GM23248 (cell line): ENCODE measurements around the gene AGBL5.

Experiments
- EZH2 ChIP-seq: fragments of 200-600 bp; sonication (generic); IDR thresholded peaks from 2 replicates; pipeline ENCODE4 v1.6.1; 2018; ENCODE audit warnings: antibody characterized with exemption, mild to moderate bottlenecking; ENCODE audit not compliant: insufficient read depth, poor library complexity, severe bottlenecking
- EZH2phosphoT487 ChIP-seq: fragments of 200-600 bp; sonication (generic); IDR thresholded peaks from 2 replicates; pipeline ENCODE4 v1.6.1; 2018; ENCODE audit warnings: antibody characterized with exemption, moderate library complexity, mild to moderate bottlenecking, low read depth; ENCODE audit not compliant: insufficient read depth

DNA sequence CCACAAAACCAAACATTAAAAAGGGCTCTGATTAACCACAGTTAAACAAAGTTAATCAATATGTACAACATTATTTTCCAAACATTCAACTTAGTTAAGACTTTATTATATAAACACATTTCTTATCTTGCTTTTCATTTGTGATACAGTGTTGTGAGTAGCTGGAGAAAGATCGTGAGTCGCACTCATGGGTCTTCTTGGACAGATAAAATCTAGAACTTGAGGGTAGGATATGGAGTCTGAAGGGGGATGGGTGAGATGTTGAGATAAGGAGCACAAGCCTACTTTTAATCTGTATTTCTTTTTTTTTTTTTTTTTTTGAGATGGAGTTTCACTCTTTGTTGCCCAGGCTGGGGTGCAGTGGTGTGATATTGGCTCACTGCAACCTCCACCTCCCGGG lies 41.3 kb upstream of the AGBL5 start:
- TF ChIP-seq EZH2 (no peak), EZH2phosphoT487 (no peak)
